ENCODE results near the gene RNASE4.
A peak's percentile ranks its signal among the peaks of the same experiment; 100 is the strongest.

The RNASE4 gene

GRCh38 chr14:20668969-20669368 lies 15.4 kb upstream of the RNASE4 start:
- H3K4me3 ChIP-seq (ENCODE audit: low read depth, low read length) = no peak overlapping the region
- no peak for DNase-seq (ENCODE audit: low read depth)
- TF ChIP-seq MAX (IDR thresholded peaks at IDR 0.05; ENCODE audit: low read depth, low read length) (no peak), POLR2A (IDR thresholded peaks at IDR 0.05; ENCODE audit: extremely low read depth, insufficient read length) (no peak), MYC (IDR thresholded peaks at IDR 0.05; ENCODE audit: low read depth, low read length) (no peak), CTCF (IDR thresholded peaks at IDR 0.05; ENCODE audit: low read depth, low read length) (no peak)

GRCh38 chr14:20671597-20672283 lies 12.6 kb upstream of the RNASE4 start:
- no peak for DNase-seq (ENCODE audit: low read depth)
- no peak overlapping the region for H3K4me3 ChIP-seq (ENCODE audit: low read depth, low read length)
- no peak for TF ChIP-seq MYC (IDR thresholded peaks at IDR 0.05; ENCODE audit: low read depth, low read length)
- no peak for TF ChIP-seq POLR2A (IDR thresholded peaks at IDR 0.05; ENCODE audit: extremely low read depth, insufficient read length)
- no peak for TF ChIP-seq MAX (IDR thresholded peaks at IDR 0.05; ENCODE audit: low read depth, low read length)
- no peak for TF ChIP-seq CTCF (IDR thresholded peaks at IDR 0.05; ENCODE audit: low read depth, low read length)

GRCh38 chr14:20675669-20676068 lies 8.7 kb upstream of the RNASE4 start:
- no peak overlapping the region for H3K4me3 ChIP-seq (ENCODE audit: low read depth, low read length)
- DNase-seq (ENCODE audit: low read depth) = no peak
- TF ChIP-seq MYC (IDR thresholded peaks at IDR 0.05; ENCODE audit: low read depth, low read length) (no peak), POLR2A (IDR thresholded peaks at IDR 0.05; ENCODE audit: extremely low read depth, insufficient read length) (no peak), MAX (IDR thresholded peaks at IDR 0.05; ENCODE audit: low read depth, low read length) (no peak), CTCF (IDR thresholded peaks at IDR 0.05; ENCODE audit: low read depth, low read length) (no peak)

GRCh38 chr14:20676072-20676471 lies 8.3 kb upstream of the RNASE4 start:
- no peak for DNase-seq (ENCODE audit: low read depth)
- TF ChIP-seq MYC (IDR thresholded peaks at IDR 0.05; ENCODE audit: low read depth, low read length) (no peak), MAX (IDR thresholded peaks at IDR 0.05; ENCODE audit: low read depth, low read length) (no peak), CTCF (IDR thresholded peaks at IDR 0.05; ENCODE audit: low read depth, low read length) (no peak), POLR2A (IDR thresholded peaks at IDR 0.05; ENCODE audit: extremely low read depth, insufficient read length) (no peak)
- H3K4me3 ChIP-seq (ENCODE audit: low read depth, low read length) = no peak overlapping the region

GRCh38 chr14:20679907-20680306 lies 4.5 kb upstream of the RNASE4 start:
- H3K4me3 ChIP-seq (ENCODE audit: low read depth, low read length) = no peak overlapping the region

More at GRCh38 chr14:20679907-20680306, 4.5 kb upstream of the RNASE4 start:
- peak; percentile 34 for DNase-seq (ENCODE audit: low read depth)
- TF ChIP-seq MAX (IDR thresholded peaks at IDR 0.05; ENCODE audit: low read depth, low read length) = no peak
- TF ChIP-seq MYC (IDR thresholded peaks at IDR 0.05; ENCODE audit: low read depth, low read length) = no peak
- no peak for TF ChIP-seq POLR2A (IDR thresholded peaks at IDR 0.05; ENCODE audit: extremely low read depth, insufficient read length)
- no peak for TF ChIP-seq CTCF (IDR thresholded peaks at IDR 0.05; ENCODE audit: low read depth, low read length)
